ENCODE measurements around the gene ZNF672.

DNA sequence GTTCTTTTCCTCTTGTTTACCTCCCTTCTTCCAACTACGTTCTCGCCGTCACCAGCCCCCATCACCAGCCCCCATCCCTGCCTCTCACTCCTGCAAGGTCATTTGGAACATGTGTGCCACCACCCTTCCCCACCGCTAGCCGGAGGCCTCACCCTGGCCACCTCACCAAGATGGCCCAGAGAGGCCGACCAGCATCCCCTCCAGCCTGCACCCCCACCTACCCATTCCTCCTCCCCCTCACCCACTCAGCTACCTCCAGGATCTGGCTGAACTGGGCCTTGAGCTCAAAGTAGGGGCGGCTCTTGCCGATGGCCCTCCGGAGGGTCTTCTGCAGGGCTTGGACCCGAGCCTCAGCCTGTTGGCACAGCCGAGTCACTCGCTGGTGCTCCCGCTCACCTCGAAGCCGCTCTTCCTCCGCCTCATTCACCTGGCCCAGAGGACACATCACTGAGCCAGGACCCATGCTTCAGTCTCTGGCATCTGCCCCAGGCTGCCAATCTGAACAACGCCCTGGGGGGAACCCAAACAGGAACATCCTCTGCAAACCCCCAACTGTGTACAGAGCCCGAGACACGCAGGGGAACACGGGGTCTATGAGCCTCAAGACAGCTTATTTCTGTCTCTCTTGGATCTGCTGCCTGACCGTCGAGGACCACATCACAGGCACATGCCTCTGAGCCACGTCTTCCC lies 25.1 kb upstream of the ZNF672 start:
- TF ChIP-seq CHD2 (IDR thresholded peaks at IDR 0.05; ENCODE audit: low read length, partially characterized antibody) = no peak
- TF ChIP-seq CTCF (IDR thresholded peaks at IDR 0.05) = no peak
- TF ChIP-seq, protein P1, sequence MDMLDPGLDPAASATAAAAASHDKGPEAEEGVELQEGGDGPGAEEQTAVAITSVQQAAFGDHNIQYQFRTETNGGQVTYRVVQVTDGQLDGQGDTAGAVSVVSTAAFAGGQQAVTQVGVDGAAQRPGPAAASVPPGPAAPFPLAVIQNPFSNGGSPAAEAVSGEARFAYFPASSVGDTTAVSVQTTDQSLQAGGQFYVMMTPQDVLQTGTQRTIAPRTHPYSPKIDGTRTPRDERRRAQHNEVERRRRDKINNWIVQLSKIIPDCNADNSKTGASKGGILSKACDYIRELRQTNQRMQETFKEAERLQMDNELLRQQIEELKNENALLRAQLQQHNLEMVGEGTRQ (IDR thresholded peaks at IDR 0.05; ENCODE audit: borderline replicate concordance, low read depth, low read length) = no peak
- TF ChIP-seq, protein P2, sequence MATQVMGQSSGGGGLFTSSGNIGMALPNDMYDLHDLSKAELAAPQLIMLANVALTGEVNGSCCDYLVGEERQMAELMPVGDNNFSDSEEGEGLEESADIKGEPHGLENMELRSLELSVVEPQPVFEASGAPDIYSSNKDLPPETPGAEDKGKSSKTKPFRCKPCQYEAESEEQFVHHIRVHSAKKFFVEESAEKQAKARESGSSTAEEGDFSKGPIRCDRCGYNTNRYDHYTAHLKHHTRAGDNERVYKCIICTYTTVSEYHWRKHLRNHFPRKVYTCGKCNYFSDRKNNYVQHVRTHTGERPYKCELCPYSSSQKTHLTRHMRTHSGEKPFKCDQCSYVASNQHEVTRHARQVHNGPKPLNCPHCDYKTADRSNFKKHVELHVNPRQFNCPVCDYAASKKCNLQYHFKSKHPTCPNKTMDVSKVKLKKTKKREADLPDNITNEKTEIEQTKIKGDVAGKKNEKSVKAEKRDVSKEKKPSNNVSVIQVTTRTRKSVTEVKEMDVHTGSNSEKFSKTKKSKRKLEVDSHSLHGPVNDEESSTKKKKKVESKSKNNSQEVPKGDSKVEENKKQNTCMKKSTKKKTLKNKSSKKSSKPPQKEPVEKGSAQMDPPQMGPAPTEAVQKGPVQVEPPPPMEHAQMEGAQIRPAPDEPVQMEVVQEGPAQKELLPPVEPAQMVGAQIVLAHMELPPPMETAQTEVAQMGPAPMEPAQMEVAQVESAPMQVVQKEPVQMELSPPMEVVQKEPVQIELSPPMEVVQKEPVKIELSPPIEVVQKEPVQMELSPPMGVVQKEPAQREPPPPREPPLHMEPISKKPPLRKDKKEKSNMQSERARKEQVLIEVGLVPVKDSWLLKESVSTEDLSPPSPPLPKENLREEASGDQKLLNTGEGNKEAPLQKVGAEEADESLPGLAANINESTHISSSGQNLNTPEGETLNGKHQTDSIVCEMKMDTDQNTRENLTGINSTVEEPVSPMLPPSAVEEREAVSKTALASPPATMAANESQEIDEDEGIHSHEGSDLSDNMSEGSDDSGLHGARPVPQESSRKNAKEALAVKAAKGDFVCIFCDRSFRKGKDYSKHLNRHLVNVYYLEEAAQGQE (IDR thresholded peaks at IDR 0.05; ENCODE audit: low read depth, low read length) = no peak
- no peak for TF ChIP-seq EP300 (IDR thresholded peaks at IDR 0.05; ENCODE audit: borderline replicate concordance in 1 of 2, low read depth in 1 of 2, low read length in 1 of 2)
- TF ChIP-seq SIN3A (IDR thresholded peaks at IDR 0.05; ENCODE audit: borderline replicate concordance, low read depth, low read length) = no peak
- no peak for TF ChIP-seq NRF1 (IDR thresholded peaks at IDR 0.05; ENCODE audit: low read depth, low read length)
- TF ChIP-seq EZH2phosphoT487 (IDR thresholded peaks at IDR 0.05; ENCODE audit: borderline replicate concordance, low read depth) = no peak
- TF ChIP-seq POLR2AphosphoS5 (IDR thresholded peaks at IDR 0.05; ENCODE audit: low read depth, low read length) = no peak
- TF ChIP-seq JUND (IDR thresholded peaks at IDR 0.05) = no peak
- no peak for TF ChIP-seq TCF12 (IDR thresholded peaks at IDR 0.05)
- TF ChIP-seq TAF1 (IDR thresholded peaks at IDR 0.05; ENCODE audit: borderline replicate concordance, low read depth, low read length) = no peak
- TF ChIP-seq TEAD4 (IDR thresholded peaks at IDR 0.05; ENCODE audit: borderline replicate concordance, insufficient read depth) = no peak

Measured in SK-N-SH (cell line).